ENCODE results near the gene BIN1.

- TF ChIP-seq CTCF (conservative IDR thresholded peaks at IDR 0.05; ENCODE audit: low read length) (no peak), EZH2phosphoT487 (IDR thresholded peaks at IDR 0.05; ENCODE audit: borderline replicate concordance, low read depth, low read length) (no peak)
Observed at GRCh38 chr2:127134235-127134634, 27.3 kb upstream of the BIN1 start.
